Stomach smooth muscle (tissue), 2 donors: ENCODE measurements around the gene PTPRT.

ENCODE experiments used
- H3K27ac ChIP-seq: one replicate; pipeline ENCODE4 v1.7.0; 2013; ENCODE audit warnings: mild to moderate bottlenecking, low read length, inconsistent platforms
- H3K27me3 ChIP-seq, 2 donors: one replicate each; pipeline ENCODE4 v1.7.0; 2013; ENCODE audit warnings: low read length in 2 of 2; ENCODE audit not compliant: insufficient read depth in 2 of 2, control insufficient read depth in 1 of 2
- H3K36me3 ChIP-seq, 2 donors: one replicate each; pipeline ENCODE4 v1.7.0; 2013; ENCODE audit warnings: low read length in 2 of 2; ENCODE audit not compliant: control insufficient read depth in 2 of 2, insufficient read depth in 2 of 2
- H3K4me1 ChIP-seq: one replicate; pipeline ENCODE4 v1.7.0; 2013; ENCODE audit warnings: low read length; ENCODE audit not compliant: control insufficient read depth, insufficient read depth
- H3K4me3 ChIP-seq, 2 donors: one replicate each; pipeline ENCODE4 v1.7.0; 2013; ENCODE audit warnings: low read length in 2 of 2
- H3K9ac ChIP-seq, 2 donors: one replicate each; pipeline ENCODE4 v1.7.0; 2013; ENCODE audit warnings: low read length in 2 of 2, mild to moderate bottlenecking in 1 of 2
- H3K9me3 ChIP-seq, 2 donors: one replicate each; pipeline ENCODE4 v1.7.0; 2013; ENCODE audit warnings: low read length in 2 of 2; ENCODE audit not compliant: control insufficient read depth in 2 of 2
- donor health status: healthy.
- donor health status: Pancreatic carcinoma.

PTPRT gene

DNA sequence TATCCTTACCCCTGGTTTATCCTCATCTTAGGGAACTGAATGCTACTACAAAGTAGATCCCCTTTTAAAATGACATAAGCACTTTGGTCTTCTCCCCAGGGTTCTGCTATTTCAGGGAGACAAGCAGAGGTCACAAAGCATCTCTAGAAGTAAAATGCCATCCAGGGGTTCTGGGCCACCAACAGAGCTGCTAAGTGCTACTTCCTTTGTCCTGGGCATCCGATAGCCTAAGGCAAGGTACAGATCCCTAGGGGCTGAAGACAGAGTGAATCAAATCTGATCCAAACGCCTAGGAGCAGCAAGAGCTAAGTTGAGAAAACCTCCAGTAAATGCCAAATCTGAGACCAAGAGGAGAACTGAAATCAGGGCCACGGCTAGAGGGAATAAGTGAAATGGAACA lies 161.2 kb downstream of the PTPRT start:
- peaks cover 0 to 3% of the 10 kb centered on the region in 2 donors for H3K9me3 ChIP-seq
- H3K4me1 ChIP-seq, result no peaks in the 10 kb centered on the region
- H3K27me3 ChIP-seq, result peaks cover 0 to 7% of the 10 kb centered on the region in 2 donors
- H3K27ac ChIP-seq, result no peak overlapping the region
- H3K36me3 ChIP-seq, result no peaks in the 10 kb centered on the region
- no peak overlapping the region for H3K4me3 ChIP-seq
- H3K9ac ChIP-seq, result no peak overlapping the region

GRCh38 chr20:43023836-43024235 lies 165.9 kb downstream of the PTPRT start:
- Histone ChIP-seq H3K4me1 (no peaks in the 10 kb centered on the region), H3K9ac (no peak overlapping the region), H3K27me3 (peaks cover 0 to 2% of the 10 kb centered on the region in 2 donors), H3K4me3 (no peak overlapping the region), H3K27ac (no peak overlapping the region), H3K9me3 (no peaks in the 10 kb centered on the region), H3K36me3 (no peaks in the 10 kb centered on the region)

GRCh38 chr20:43022568-43022967 lies 167.1 kb downstream of the PTPRT start:
- Histone ChIP-seq H3K27ac (no peak overlapping the region), H3K4me3 (no peak overlapping the region), H3K27me3 (no peaks in the 10 kb centered on the region), H3K9me3 (no peaks in the 10 kb centered on the region), H3K36me3 (no peaks in the 10 kb centered on the region), H3K9ac (no peak overlapping the region), H3K4me1 (no peaks in the 10 kb centered on the region)

DNA sequence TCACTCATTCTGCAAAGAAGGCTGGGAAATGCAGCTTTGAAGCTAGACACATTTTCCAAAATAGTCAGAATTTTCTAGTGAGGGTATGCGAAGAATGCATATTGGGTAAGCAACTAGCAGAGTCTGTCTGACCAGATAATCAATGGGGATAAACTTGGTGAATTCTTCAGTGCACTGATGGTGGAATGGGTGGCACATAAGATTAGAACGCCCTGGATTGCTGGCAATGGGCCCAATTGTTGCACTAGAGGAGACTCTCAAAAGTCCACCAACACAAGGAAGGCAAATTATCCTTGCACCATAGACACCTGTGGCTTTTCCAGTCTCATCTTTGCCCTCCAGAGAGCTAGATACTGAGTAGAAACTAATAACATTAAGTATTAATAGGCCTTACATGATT lies 167.6 kb downstream of the PTPRT start:
- Histone ChIP-seq H3K9ac (no peak overlapping the region), H3K27me3 (no peaks in the 10 kb centered on the region), H3K36me3 (no peaks in the 10 kb centered on the region), H3K4me3 (no peak overlapping the region), H3K4me1 (no peaks in the 10 kb centered on the region), H3K9me3 (no peaks in the 10 kb centered on the region), H3K27ac (no peak overlapping the region)

- H3K4me1 ChIP-seq, result no peaks in the 10 kb centered on the region
- H3K27me3 ChIP-seq, result peaks cover 0 to 2% of the 10 kb centered on the region in 2 donors
- H3K36me3 ChIP-seq, result no peaks in the 10 kb centered on the region
- H3K9ac ChIP-seq, result no peak overlapping the region
- no peaks in the 10 kb centered on the region for H3K9me3 ChIP-seq
- no peak overlapping the region for H3K4me3 ChIP-seq
- H3K27ac ChIP-seq, result no peak overlapping the region
Measured at GRCh38 chr20:43017241-43018030, 172.3 kb downstream of the PTPRT start.

DNA sequence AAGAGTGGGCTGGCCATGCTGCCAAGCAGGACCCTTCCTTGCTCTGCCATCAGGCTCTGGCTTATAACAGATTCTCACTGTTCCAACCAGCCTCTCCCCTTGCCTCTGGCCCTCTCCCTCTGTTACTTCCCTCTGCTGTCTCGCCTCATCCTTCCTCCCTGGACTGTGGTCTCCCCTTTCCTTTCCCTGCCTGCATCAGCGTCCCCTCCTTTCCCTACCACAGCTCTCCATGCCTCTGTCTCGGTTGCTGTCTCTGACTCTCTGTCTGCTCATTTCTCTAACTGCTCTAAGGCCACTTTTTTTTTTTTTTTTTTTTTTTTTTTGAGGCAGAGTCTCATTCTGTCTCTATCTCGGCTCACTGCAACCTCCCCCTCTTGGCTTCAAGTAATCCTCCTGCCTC lies 173.4 kb downstream of the PTPRT start:
- peaks cover 0 to 2% of the 10 kb centered on the region in 2 donors for H3K27me3 ChIP-seq
- H3K9me3 ChIP-seq, result no peaks in the 10 kb centered on the region
- no peaks in the 10 kb centered on the region for H3K4me1 ChIP-seq
- no peak overlapping the region for H3K27ac ChIP-seq
- no peaks in the 10 kb centered on the region for H3K36me3 ChIP-seq
- no peak overlapping the region for H3K9ac ChIP-seq
- H3K4me3 ChIP-seq, result no peak overlapping the region

DNA sequence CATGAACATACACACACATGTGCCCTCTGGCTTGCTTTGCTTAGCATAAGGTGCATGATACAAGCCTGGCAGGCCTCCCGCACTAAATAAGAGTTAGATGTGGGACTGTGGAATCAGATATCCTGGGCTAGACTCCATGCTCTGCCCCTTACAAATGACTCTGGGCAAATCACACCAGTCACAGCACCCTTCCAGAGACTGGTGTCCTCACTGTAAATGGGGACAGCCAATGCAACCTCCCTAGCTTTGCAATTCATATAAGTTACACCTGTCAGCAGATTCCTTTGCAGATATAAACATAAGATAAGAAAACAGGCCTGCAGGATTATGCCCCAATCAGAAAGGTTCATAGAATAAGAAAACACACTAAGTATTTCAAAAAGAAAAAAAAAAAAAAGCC lies 174.1 kb downstream of the PTPRT start:
- Histone ChIP-seq H3K27ac (no peak overlapping the region), H3K27me3 (peaks cover 0 to 2% of the 10 kb centered on the region in 2 donors), H3K9ac (no peak overlapping the region), H3K4me3 (no peak overlapping the region), H3K4me1 (no peaks in the 10 kb centered on the region), H3K36me3 (no peaks in the 10 kb centered on the region), H3K9me3 (no peaks in the 10 kb centered on the region)

- no peaks in the 10 kb centered on the region for H3K9me3 ChIP-seq
- H3K27ac ChIP-seq, result no peak overlapping the region
- H3K36me3 ChIP-seq, result no peaks in the 10 kb centered on the region
- H3K9ac ChIP-seq, result no peak overlapping the region
- H3K4me1 ChIP-seq, result no peaks in the 10 kb centered on the region
- H3K4me3 ChIP-seq, result no peak overlapping the region
- H3K27me3 ChIP-seq, result peaks cover 0 to 2% of the 10 kb centered on the region in 2 donors
Measured at GRCh38 chr20:43014206-43014605, 175.5 kb downstream of the PTPRT start.

DNA sequence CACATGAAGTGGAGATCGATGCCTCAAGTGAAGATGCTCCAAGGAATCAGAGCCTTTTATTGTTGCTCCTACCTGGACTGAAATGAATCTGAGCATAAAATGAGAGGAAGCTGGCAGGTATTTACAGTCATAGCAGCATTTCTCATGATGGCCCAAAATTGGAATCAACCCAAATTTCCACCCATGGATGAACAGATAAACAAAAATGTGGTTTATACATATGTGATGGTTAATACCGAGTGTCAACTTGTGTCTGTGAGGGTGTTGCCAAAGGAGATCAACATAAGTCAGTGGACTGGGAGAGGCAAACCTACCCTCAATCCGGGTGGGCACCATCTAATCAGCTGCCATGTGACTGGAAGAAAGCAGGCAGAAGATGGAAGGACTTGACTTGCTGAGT lies 178.2 kb downstream of the PTPRT start:
- Histone ChIP-seq H3K27ac (no peak overlapping the region), H3K4me1 (no peaks in the 10 kb centered on the region), H3K9ac (no peak overlapping the region), H3K4me3 (no peak overlapping the region), H3K9me3 (no peaks in the 10 kb centered on the region), H3K27me3 (peaks cover 0 to 2% of the 10 kb centered on the region in 2 donors), H3K36me3 (no peaks in the 10 kb centered on the region)

DNA sequence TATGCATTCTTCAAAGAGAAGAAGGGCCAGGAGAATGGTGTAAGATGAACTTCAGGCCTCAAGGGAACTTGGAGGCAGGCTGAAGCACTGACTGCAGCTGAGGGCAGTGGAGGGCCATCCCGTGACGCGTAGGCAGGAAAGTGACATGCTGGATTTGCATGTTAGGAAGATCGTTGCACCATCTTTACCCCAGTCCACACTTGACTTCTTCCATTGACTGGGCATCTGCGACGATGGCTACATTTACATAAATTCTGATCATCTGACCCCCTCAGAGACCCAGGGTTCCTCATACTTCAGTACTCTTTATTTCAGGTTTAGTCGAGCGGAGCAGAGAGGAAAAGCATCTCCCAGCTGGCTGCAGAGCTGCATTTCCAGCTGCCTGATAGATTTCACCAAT lies 180.2 kb downstream of the PTPRT start:
- Histone ChIP-seq H3K4me3 (no peak overlapping the region), H3K27ac (no peak overlapping the region), H3K27me3 (peaks cover 0 to 3% of the 10 kb centered on the region in 2 donors), H3K4me1 (no peaks in the 10 kb centered on the region), H3K36me3 (no peaks in the 10 kb centered on the region), H3K9me3 (no peaks in the 10 kb centered on the region), H3K9ac (no peak overlapping the region)

GRCh38 chr20:43007525-43007924 lies 182.2 kb downstream of the PTPRT start:
- Histone ChIP-seq H3K27ac (no peak overlapping the region), H3K9me3 (no peaks in the 10 kb centered on the region), H3K4me3 (no peak overlapping the region), H3K36me3 (no peaks in the 10 kb centered on the region), H3K9ac (no peak overlapping the region), H3K27me3 (peaks cover 0 to 3% of the 10 kb centered on the region in 2 donors), H3K4me1 (no peaks in the 10 kb centered on the region)
